GM21447 (cell line): ENCODE data around the gene SF3B6.
"Not testable (repeated sequence)": the region's sequence is repeated elsewhere in the genome, so short reads cannot be mapped to it uniquely, and the experiment has no call there.

ENCODE experiments used
- ATAC-seq: cut with Tn5 transposase; IDR thresholded peaks from one replicate; pipeline ENCODE4 v1.9.1; 2021; ENCODE audit not compliant: unreplicated experiment

Gene SF3B6

GRCh38 chr2:24054366-24055010 is 21.6 kb downstream of the SF3B6 start:
- ATAC-seq: no peak

GRCh38 chr2:24052951-24053350 is 23.2 kb downstream of the SF3B6 start:
- no peak for ATAC-seq

GRCh38 chr2:24051833-24052232 is 24.3 kb downstream of the SF3B6 start:
- no peak for ATAC-seq

- no peak for ATAC-seq
Measured at GRCh38 chr2:24050041-24050979, 25.8 kb downstream of the SF3B6 start.

DNA sequence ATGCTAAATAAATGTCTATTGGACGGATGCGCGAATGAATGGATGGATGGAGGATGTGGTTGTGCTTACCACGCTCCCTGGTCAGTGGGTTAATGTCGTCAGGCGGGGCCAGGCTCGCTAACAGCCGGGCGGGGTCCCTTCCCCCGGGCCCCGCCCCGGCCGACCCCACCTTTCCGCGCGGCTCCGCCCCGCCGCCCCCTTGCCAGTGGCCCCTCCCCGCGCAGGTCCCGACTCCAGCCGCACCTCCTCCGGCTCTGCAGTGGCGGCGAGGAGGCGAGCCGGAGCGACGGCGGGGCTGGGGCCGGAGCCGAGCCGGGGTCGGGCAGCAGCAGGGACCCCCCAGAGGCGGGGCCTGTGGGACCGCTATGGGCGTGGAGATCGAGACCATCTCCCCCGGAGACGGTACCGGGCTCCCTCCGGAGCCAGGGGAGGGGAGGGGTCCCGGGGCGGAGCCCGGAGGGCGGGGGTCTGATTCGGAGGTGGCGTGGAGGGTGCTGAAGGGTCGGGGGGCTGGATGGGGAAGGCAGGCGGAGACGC is 26.6 kb downstream of the SF3B6 start, which contains the start of gene FKBP1B:
TSS of gene FKBP1B (plus strand) at position 257 of the 537 bp plus-strand sequence. CDS start at position 366, 109 bp downstream.
- no peak for ATAC-seq

DNA sequence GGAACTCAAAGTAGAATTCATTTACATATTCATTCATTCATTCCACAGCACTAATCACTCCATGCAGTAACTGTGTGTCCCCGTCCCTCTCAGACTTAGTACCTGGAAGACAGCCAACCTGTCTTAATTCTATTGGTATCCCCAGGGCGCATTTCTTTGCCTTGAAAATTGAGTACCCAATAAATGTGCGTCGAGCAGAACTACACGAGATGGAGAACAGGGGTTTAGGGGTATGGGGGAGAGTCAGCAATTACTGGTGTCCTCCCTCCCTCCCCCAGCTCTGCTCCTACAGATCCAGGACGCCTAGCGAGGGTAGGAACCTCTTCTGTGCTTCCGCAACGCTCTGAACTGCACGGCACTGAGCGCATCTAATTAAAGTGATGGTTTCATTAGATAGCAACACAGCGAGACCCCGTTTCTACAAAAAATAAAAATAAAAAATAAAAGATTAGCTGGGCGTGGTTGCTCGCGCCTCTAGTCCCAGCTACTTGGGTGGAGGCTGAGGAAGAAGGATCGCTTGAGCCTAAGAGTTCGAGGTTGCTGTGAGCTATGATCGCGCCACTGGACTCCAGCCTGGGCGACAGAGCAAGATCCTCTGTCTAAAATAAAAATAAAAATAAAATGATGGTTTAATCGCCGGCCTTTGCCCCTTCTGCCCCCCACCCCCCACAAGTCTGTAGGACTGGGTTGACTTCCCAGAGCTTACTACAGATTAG is 27.2 kb downstream of the SF3B6 start:
- ATAC-seq: no peak

- no peak for ATAC-seq
Measured at GRCh38 chr2:24047703-24048033, 28.5 kb downstream of the SF3B6 start.

DNA sequence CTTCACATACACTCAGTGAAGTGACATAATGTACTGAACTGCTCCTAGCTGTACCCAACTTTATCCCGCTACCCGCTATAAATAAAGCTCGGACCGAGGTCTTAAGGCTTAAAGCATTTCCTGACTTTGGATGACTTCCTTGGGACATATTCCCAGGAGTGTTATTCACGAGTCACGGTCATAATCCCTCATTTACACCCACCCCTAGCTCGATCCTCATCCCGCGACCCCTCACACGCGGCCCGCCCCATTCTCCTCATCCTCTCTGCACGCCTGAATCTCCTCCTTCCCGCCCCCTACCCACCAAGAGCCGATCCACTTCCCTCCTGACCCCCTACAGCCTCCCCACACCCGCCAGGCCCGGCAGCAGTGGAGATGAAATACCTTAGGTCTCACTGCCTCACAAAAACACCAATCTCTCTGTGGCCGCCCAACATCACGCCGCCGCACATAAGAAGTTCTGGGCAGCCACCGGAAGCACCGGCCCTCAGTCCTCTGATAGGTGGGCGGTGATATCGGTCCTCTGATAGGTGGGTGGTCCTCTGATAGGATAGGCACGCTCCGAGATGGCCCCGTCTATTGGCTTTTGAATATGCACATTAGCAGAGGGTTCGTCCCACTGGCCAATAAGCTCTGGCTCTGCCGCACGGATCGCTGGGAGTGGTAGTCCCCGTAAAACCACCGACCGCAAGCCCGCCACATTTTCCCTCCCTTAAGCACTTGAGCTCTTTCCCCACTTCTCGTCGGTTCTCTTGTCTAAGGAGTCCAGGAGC is 29.0 kb downstream of the SF3B6 start, which contains the start of gene WDCP:
TSS of gene WDCP (minus strand) at position 462 of the 773 bp plus-strand sequence. CDS start 7,897 bp downstream, outside the sequence.
- peak; percentile 99 for ATAC-seq

- ATAC-seq: no peak
Measured at GRCh38 chr2:24046599-24046929, 29.6 kb downstream of the SF3B6 start.

DNA sequence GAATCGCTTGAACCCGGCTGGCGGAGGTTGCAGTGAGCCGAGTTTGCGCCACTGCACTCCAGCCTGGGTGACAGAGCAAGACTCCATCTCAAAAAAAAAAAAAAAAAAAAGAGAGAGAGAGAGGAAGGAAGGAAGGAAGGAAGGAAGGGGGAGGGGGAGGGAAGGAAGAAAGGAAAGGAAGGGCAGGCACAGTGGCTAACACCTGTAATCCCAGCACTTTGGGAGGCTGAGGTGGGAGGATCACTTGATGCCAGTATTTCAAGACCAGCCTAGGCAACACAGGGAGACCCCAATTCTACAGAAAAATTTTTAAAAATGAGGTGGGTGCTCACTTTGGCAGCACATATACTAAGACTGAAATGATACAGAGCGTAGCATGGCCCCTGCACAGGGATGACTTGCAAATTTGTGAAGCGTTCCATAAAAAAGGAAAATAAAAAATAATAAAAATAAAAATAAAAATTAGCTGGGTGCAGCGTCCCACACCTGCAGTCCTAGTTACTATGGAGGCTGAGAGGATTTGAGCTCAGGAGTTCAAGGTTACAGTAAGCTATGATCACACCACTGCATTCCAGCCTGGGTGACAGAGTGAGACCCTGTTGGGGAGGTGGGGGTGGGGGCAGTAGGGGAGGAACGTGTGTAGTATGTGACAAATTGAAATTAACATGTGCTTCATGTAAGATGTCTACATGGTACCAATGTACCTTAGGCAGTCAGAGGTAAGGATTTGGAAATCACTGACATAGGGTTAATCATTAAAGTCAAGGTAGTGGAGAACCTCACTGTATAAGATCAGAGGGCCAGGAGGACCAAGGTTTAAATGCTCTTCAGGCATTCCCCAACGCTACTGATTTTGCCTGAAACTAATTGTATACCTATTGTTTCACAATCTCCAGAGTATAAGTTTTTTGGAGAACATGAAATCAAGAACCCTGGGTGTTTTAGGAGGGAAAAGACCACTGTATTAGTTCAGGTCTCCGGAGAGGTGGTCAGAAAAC is 30.3 kb downstream of the SF3B6 start:
- ATAC-seq: no peak

DNA sequence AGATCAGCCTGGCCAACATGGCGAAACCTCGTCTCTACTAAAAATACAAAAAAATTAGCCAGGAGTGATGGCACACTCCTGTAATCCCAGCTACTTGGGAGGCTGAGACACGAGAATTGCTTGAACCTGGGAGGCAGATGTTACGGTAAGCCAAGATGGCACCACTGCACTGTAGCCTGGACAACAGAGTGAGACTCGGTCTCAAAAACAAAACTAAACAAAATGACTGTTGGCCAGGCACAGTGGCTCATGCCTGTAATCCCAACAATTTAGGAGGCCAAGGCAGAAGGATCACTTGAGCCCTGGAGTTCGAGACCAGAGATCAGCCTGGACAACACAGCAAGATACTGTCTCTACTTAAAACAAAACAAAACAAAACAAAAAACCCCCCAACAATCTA is 33.0 kb downstream of the SF3B6 start:
- ATAC-seq: not testable (repeated sequence)

- ATAC-seq: no peak
Measured at GRCh38 chr2:24040511-24040910, 35.6 kb downstream of the SF3B6 start.

DNA sequence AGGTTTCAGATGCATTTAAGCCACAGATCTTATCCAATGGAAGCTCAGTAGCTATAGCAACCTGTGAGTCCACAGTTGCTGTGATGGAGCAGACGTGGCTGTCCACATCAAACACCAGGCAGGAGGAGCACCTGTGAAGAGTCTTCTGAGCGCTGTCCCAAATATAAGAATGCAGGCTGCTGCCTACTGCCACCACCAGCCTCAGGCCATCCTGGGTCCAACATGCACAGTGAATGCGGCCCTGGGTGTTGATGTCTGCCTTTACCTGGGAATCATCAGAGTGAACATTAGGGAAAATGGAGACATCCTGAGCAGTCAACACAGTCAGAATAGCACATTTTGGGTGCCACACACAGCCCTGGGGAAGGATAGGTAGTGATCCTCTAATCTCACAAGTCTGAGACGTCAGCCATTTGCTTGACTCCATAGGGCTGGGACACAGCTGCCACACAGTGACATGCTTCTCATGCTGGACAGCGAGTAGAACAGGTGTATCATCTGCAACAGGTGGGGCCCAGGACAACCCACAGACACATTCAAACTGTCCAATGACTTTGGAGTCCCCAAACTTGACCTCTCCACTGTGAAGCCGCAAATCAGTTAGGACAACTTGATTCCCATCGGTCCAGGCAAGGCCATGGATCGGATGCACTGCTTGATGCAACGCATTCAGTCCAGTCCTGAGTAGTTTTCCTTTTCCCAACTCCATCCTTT is 37.2 kb downstream of the SF3B6 start:
- ATAC-seq: no peak

DNA sequence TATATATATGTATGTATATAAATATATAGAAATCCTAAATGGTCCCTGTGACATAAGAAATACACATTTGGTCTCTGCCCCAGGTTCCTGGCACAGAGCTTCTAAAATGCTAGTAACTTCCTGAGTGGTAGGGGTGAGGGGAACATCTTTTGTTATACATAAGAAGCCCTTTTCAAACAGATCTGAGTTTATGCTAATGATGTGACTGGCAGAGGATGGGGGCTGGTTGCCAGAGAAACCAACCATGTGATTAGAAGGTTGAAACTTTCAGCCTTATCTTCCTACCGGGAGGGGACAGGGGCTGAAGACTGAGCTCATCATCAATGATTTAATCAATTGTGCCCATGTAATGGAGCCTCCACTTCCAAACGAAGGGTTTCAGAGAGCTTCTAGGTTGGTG is 49.9 kb downstream of the SF3B6 start:
- ATAC-seq: no peak

DNA sequence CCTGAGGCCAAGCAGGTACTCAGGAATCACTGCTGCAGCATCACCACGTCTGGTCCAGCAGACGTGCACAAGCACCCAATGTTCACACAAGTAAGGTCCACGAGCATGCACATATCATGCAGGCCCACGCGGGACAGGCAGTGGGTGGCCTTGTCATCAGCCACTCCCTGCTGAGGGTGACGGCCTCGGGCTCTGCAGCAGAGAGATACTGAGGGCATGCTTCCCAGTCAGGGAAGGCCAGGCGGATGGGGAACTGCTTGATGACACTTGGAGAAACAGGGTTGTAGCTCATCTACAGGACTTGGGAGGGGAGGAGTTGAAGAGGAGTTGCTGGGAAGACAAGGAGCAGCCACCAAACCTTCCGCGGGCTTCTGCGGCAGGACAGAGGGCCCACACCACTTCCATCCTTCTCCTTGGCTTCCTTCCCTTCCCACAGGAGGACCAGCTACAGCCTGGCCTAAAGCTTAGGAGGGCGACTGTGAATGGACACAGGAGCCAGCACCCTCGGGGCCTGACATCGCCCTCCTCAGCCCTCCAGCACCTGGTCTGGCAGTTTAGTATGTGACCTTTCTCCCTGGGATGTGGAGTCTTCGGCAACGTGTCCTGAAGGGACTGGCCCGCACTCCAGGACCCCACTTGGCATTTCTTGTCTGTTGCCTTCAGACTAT is 51.0 kb downstream of the SF3B6 start:
- no peak for ATAC-seq

- no peak for ATAC-seq
Measured at GRCh38 chr2:24024018-24024417, 52.1 kb downstream of the SF3B6 start.

DNA sequence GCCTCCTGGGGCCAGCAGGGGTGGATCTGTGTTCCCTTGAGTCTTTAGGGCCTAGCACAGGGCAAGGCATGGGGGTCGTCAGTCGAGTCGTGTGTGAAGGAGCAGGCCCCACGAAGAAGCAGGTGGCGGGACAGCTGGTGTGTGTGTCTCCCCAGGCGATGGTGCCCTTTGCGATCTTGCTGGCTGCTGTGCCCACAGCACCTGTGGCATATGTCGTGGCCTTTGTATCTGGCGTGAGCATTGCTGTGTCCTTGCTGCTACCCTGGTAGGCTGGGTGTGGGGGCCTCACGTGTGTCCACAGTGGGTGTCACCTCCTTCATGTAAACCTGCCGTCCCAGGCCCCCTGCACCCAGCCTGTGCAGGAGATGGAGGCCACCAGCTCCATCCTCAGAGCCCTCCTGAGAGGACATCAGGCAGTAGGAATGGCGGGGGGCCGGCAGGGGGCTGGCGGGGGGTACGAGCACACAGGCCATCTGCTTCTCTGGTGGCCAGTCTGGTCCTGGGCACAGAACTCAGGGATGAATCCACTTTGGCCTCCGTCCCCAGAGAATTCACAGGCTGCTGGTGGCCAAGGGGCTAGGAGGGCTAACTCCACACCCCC is 53.1 kb downstream of the SF3B6 start:
- ATAC-seq: no peak
